M059J (cell line): ENCODE results near the gene CNN3. TPM values are rescaled to one million over a fixed set of nuclear protein-coding genes. Genes with fewer than 3 reads are reported as not detected.

Source experiments
- DNase-seq: peaks from one replicate; pipeline ENCODE4 v3.0.0-alpha.2; 2012; ENCODE audit warnings: low read depth
- total RNA-seq: library from RNA; depleted of rRNA; stranded (reverse); fragments of >200 nt; shearing (Covaris generic); gene quantifications from 2 replicates; pipeline ENCODE4 v1.2.3, GENCODE V29; 2014; rRNA removed

Gene CNN3
- total RNA-seq, 1 experiment from 2014 or later = 364 TPM

DNA sequence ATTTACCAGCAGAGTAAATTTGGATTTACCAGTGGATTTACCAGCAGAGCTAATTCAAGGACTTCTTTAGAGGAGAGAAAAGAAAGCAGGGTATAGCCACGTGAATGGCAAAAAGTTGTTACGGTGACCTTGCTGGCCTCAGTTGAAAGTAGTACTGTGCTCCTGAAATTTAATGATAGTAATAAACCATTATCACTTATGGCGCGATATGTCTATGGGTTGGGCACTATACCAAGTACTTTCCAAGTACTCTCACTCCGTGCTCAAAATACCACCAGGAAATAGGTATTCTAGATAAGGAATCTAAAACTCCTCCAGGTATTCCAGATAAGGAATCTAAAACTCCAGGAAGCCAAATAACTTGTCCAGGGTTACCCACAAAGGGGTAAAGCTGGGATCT, 70.9 kb downstream of the CNN3 start:
- DNase-seq = no peak

DNA sequence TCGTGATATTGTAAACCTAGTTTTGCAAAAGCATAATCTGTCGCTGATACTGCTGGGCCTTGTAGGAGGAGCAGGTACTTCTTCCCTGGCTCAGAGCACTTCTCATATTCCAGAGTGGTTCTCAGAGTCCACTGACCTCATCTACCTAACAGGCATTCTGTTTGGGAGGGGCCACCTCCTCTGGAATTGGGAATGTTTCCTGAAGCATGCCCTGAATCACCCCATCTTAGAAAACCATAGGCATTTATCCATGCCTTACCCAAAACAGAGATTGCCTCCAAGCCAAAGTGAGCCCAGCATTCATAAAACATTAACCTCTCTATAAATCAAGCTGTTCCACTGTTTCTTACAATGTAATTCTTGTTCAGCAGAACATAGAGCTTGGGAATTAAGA, 71.6 kb downstream of the CNN3 start:
- DNase-seq = peak; percentile 77

DNA sequence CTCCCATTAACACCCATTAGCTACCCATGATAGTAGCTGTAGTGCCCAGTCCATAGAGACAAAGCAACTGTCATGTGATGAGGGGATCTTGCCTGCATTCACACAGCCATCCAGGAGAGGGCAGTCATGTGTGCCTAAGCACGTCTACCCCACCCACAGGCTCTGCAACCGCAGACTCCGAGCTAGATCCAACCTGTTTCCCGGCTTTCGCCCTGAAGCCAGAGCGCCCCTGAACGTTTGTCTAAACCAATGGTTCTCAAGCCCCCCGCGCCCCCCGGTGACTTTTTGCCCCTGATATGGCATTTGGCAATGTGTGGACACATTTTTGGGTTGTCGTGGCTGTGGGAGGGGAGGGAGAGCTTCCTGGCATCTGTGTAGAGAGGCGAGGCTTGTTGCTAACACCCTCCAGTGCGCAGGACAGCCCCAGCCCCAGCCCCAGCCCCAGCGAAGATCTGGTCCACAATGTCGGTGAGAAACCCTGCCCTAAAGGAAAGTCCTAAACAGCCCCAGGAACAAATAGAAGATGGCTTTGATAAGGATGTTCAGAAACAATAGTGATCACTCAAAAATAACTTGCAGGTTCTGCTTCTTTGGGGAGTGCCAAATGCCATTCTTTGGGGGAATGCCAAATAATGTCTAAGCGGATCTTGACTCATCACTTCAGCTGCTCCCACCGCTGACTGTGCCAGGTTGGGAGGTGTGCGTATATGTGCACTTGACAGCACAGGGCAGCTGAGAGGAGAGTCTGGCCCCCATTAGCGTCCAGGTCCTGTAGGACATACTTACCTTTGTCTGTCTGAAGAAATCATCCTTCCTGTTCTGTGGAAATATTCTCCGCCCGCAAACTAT, 72.2 kb downstream of the CNN3 start:
- peak; percentile 96 for DNase-seq

DNA sequence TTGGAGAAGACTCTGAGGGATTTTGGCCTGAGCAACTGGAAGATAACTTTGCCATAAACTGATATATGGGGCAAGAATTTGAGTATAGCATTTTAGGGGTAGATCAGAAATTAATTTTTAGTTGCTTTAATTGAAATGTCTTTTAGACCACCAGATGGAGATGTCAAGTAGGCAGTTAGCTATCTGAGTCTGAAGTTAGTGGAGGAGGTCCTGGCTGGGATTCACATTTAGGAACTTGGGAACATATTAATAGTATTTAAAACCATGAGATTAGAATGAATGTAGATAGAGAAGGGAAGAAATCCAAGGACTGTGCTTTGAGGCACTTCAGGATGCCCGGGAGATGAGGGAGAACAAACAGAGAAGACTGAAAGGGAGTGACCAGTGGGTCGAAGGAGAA, 74.1 kb downstream of the CNN3 start:
- no peak for DNase-seq

DNA sequence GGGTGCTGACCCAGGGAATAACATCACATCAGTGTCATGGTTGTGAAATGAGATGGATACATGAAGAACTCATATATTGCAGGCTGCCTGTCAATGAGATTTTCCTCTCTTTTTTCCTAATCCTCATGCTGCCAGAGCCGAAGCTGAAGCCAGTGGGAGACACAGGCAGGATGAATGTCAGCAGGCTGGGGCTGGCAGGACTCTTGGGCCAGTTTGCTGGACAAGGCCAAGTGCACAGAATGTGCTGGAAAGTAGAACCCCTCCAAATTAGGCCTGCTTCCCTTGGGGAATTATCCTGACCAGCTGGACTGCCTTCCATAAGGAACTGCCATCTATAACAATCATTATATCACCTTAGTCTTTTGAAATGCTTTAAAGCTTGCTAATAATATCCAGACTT, 75.3 kb downstream of the CNN3 start:
- DNase-seq = no peak

Other genes starting within 250 kb of the CNN3 start
- gene SLC44A3, start 106.8 kb downstream of the CNN3 start, total RNA-seq = 1.4 and 2.8 TPM in 2 replicates
- 1.9 and 2.1 TPM in 2 replicates for gene ALG14, start 145.8 kb upstream of the CNN3 start, total RNA-seq
- gene TLCD4, start 190.2 kb upstream of the CNN3 start, total RNA-seq = 10.1 and 11.5 TPM in 2 replicates